ENCODE measurements around the gene POMT2.

POMT2 gene

GRCh38 chr14:77340389-77340788 lies 19.7 kb upstream of the POMT2 start:
- H4K20me1 ChIP-seq (ENCODE audit: insufficient read depth, low read length) = no peaks in the 10 kb centered on the region
- H3K9me3 ChIP-seq (ENCODE audit: low read length) = no peaks in the 10 kb centered on the region
- no peak overlapping the region for H3K9ac ChIP-seq (ENCODE audit: low read length)
- TF ChIP-seq EZH2 (IDR thresholded peaks at IDR 0.05; ENCODE audit: borderline replicate concordance, low read length) = no peak
- no peak for TF ChIP-seq CTCF (IDR thresholded peaks at IDR 0.05; ENCODE audit: low read length)
- H3K4me2 ChIP-seq (ENCODE audit: low read length) = no peak overlapping the region
- H3K9me2 ChIP-seq (ENCODE audit: low read depth, low read length) = no peaks in the 10 kb centered on the region
- H3K4me3 ChIP-seq (ENCODE audit: low read depth, low read length, poor library complexity, severe bottlenecking) = no peak overlapping the region
- no peaks in the 10 kb centered on the region for H3K4me1 ChIP-seq (ENCODE audit: insufficient read depth, low read length, severe bottlenecking)
- H2AFZ ChIP-seq (ENCODE audit: low read length) = no peak overlapping the region
- no peaks in the 10 kb centered on the region for H3K27me3 ChIP-seq (ENCODE audit: insufficient read depth, low read length)
- peaks cover 83% of the 10 kb centered on the region for H3K36me3 ChIP-seq (ENCODE audit: insufficient read depth, low read length)
- H3K79me2 ChIP-seq (ENCODE audit: insufficient read depth, low read length) = no peaks in the 10 kb centered on the region
- H3K27ac ChIP-seq (ENCODE audit: low read depth, low read length, poor library complexity, severe bottlenecking) = no peak overlapping the region
- no peaks in the 10 kb centered on the region for H3F3A ChIP-seq (ENCODE audit: insufficient read depth, low read length)

- Histone ChIP-seq H3K27me3 (ENCODE audit: insufficient read depth, low read length) (no peaks in the 10 kb centered on the region), H3K4me2 (ENCODE audit: low read length) (no peak overlapping the region), H3K4me3 (ENCODE audit: low read depth, low read length, poor library complexity, severe bottlenecking) (no peak overlapping the region), H3K9ac (ENCODE audit: low read length) (no peak overlapping the region), H3K36me3 (ENCODE audit: insufficient read depth, low read length) (peaks cover 77% of the 10 kb centered on the region), H3K4me1 (ENCODE audit: insufficient read depth, low read length, severe bottlenecking) (no peaks in the 10 kb centered on the region), H3K79me2 (ENCODE audit: insufficient read depth, low read length) (no peaks in the 10 kb centered on the region), H3K9me2 (ENCODE audit: low read depth, low read length) (no peaks in the 10 kb centered on the region), H2AFZ (ENCODE audit: low read length) (no peak overlapping the region), H3F3A (ENCODE audit: insufficient read depth, low read length) (no peaks in the 10 kb centered on the region), H3K27ac (ENCODE audit: low read depth, low read length, poor library complexity, severe bottlenecking) (no peak overlapping the region), H3K9me3 (ENCODE audit: low read length) (no peaks in the 10 kb centered on the region), H4K20me1 (ENCODE audit: insufficient read depth, low read length) (no peaks in the 10 kb centered on the region)
- TF ChIP-seq EZH2 (IDR thresholded peaks at IDR 0.05; ENCODE audit: borderline replicate concordance, low read length) (no peak), CTCF (IDR thresholded peaks at IDR 0.05; ENCODE audit: low read length) (no peak)
Observed at GRCh38 chr14:77339407-77339806, 18.7 kb upstream of the POMT2 start.

GRCh38 chr14:77338302-77338701 lies 17.6 kb upstream of the POMT2 start:
- H3K36me3 ChIP-seq (ENCODE audit: insufficient read depth, low read length) = peaks cover 68% of the 10 kb centered on the region
- H3K27me3 ChIP-seq (ENCODE audit: insufficient read depth, low read length) = no peaks in the 10 kb centered on the region
- no peak overlapping the region for H3K4me2 ChIP-seq (ENCODE audit: low read length)
- no peak for TF ChIP-seq EZH2 (IDR thresholded peaks at IDR 0.05; ENCODE audit: borderline replicate concordance, low read length)
- TF ChIP-seq CTCF (IDR thresholded peaks at IDR 0.05; ENCODE audit: low read length) = no peak
- H3K79me2 ChIP-seq (ENCODE audit: insufficient read depth, low read length) = no peaks in the 10 kb centered on the region
- H3F3A ChIP-seq (ENCODE audit: insufficient read depth, low read length) = no peaks in the 10 kb centered on the region
- no peaks in the 10 kb centered on the region for H3K9me2 ChIP-seq (ENCODE audit: low read depth, low read length)
- no peak overlapping the region for H3K9ac ChIP-seq (ENCODE audit: low read length)
- H4K20me1 ChIP-seq (ENCODE audit: insufficient read depth, low read length) = no peaks in the 10 kb centered on the region
- no peaks in the 10 kb centered on the region for H3K9me3 ChIP-seq (ENCODE audit: low read length)
- no peak overlapping the region for H2AFZ ChIP-seq (ENCODE audit: low read length)
- H3K4me1 ChIP-seq (ENCODE audit: insufficient read depth, low read length, severe bottlenecking) = no peaks in the 10 kb centered on the region
- H3K4me3 ChIP-seq (ENCODE audit: low read depth, low read length, poor library complexity, severe bottlenecking) = no peak overlapping the region
- H3K27ac ChIP-seq (ENCODE audit: low read depth, low read length, poor library complexity, severe bottlenecking) = no peak overlapping the region
